AG20443 (cell line): Measurements from ENCODE around the gene GABRB3.
"Not testable (repeated sequence)": the region's sequence is repeated elsewhere in the genome, so short reads cannot be mapped to it uniquely, and the experiment has no call there.

Experiments used
- DNase-seq: peaks from one replicate; pipeline ENCODE4 v3.0.0; 2012; ENCODE audit warnings: low spot score, mixed read lengths

Gene GABRB3

GRCh38 chr15:26736502-26737248, 36.2 kb downstream of the GABRB3 start:
- no peak for DNase-seq

DNA sequence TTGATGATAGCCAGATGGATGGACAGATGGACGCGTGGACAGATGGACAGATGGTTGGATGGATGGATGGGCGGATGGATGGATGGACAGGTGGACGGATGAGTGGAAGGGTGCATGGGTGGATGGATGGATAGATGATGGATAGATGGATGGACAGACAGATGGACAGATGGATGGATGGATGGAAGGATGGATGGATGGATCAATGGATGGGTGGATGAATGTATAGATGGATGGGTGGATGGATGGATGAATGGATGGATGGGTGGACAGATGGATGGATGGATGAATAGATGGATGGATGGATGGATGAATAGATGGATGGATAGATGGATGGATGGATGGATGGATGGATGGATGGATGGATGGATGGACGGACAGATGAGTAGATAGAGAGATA, 40.9 kb downstream of the GABRB3 start:
- no peak for DNase-seq

GRCh38 chr15:26729581-26729980, 43.3 kb downstream of the GABRB3 start:
- DNase-seq, result no peak

GRCh38 chr15:26729030-26729429, 43.8 kb downstream of the GABRB3 start:
- no peak for DNase-seq

- DNase-seq, result no peak
Measured at GRCh38 chr15:26724381-26725150, 48.3 kb downstream of the GABRB3 start.

GRCh38 chr15:26722621-26723160, 50.2 kb downstream of the GABRB3 start:
- DNase-seq, result no peak

GRCh38 chr15:26721232-26721967, 51.5 kb downstream of the GABRB3 start:
- DNase-seq, result no peak

GRCh38 chr15:26720546-26720945, 52.3 kb downstream of the GABRB3 start:
- DNase-seq, result no peak

- not testable (repeated sequence) for DNase-seq
Measured at GRCh38 chr15:26719866-26720265, 53.0 kb downstream of the GABRB3 start.

DNA sequence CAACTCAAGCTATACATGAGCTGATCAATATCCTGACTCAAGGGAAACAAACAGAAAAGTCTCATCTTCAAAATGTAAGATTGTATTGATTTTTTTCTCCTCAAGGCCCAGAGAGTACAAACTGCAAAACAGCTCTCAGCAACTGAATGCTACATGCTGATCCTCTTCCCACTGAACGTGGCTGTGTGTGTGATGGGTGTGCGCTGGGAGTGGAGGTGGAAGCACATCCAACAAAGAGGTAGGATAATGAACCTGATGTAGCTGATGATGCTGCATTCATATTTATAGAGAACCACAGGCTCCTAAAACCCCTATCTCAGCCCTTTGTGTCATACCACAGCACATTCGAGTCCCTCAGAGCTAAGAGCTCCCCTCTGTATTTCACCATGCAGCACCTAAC, 56.8 kb downstream of the GABRB3 start:
- DNase-seq, result no peak

- DNase-seq, result no peak
Measured at GRCh38 chr15:26713498-26713897, 59.4 kb downstream of the GABRB3 start.

- no peak for DNase-seq
Measured at GRCh38 chr15:26712335-26712734, 60.5 kb downstream of the GABRB3 start.

DNA sequence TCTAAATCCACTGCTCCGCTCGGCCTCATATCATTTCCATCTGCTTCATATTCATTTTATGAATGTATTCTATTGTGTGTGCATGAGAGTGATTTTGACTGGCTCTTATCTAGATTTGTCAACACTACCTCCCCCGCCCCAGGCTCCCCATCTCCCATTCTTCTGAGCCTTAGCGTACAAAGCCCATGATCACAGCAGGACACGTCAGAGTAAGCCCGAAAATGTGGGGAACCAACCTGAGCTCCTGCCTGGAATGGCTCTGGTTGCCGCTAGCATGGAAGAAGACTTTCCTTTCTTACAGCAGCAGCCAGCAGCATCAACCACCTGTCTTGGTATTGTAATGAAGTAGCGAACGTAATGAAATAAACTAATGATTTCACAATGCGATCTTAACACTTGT, 61.4 kb downstream of the GABRB3 start:
- DNase-seq, result no peak

DNA sequence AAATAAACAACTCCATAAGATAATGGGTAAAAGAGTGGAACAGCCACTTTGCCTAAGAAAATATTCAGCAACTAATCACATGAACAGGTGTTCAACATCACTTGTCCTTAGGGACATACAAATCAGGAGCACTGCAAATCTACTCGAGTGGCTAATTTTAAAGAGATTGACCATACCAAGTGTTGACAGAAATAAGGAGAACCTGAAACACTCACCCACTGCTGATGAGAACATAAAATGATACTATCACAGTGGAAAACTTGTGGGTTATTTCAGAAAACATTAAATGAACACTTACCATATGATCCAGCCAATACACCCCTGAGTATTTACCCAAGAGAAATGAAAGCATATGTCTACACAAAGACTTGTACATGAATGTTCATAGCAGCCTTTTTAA, 70.5 kb downstream of the GABRB3 start:
- DNase-seq, result no peak

DNA sequence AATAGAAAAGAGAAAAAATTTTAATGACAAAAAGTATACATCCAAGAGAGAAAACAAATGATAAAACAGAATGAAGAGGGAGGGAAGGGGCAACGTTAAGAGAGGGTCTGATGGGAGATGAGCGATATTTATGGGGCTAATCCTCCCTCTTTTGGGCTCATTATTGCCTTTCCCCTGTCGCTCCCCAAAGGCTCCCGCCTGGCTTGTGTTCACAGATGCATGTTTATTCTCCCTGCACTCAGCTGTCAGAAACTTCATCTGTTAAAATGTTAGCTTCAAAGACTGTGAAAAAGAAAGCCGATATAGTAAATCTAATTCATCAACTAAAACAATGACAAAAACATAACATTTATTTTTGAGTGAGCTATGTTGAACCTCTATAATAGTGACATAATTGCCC, 74.3 kb downstream of the GABRB3 start:
- DNase-seq, result no peak

DNA sequence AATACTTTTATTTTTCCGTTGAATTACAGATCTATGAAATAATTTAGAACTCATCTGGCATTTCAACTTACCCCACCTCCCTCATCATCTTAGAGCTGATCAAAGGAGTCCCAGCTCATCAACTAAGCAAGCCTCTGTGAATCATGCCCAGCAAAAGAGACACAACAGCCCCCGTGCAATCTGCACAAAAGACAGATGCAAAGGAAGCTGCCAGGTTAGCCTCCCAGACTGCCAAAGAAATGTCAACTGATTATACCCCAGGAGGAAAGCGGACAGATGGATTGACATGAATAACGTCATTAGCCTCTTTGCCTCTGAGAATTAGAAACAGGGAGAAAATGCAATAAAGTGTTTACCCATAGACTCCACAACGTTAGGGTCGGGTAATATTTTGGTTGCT, 75.0 kb downstream of the GABRB3 start:
- DNase-seq, result no peak

- no peak for DNase-seq
Measured at GRCh38 chr15:26691249-26691648, 81.6 kb downstream of the GABRB3 start.

GRCh38 chr15:26690778-26691177, 82.1 kb downstream of the GABRB3 start:
- DNase-seq, result no peak

DNA sequence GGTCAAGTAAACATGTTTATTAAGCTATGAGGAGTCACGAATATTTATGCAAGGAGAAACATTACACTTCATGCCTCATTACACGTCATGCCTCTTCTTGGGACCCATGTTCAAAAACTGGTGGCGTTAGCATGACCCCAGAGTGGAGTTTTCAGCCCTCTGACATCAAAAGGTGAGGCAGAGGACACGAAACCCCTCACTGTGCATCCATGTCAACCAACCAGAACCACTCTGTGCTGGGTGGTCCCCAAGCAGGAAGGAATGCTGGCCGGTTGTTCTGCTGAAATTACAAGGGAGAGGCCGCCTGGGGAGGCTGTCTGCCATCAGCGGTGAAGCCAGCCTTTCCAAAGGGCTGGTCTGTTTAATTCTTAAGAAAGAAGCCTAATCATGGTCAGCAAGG, 83.4 kb downstream of the GABRB3 start:
- no peak for DNase-seq

- no peak for DNase-seq
Measured at GRCh38 chr15:26686547-26687187, 86.2 kb downstream of the GABRB3 start.

DNA sequence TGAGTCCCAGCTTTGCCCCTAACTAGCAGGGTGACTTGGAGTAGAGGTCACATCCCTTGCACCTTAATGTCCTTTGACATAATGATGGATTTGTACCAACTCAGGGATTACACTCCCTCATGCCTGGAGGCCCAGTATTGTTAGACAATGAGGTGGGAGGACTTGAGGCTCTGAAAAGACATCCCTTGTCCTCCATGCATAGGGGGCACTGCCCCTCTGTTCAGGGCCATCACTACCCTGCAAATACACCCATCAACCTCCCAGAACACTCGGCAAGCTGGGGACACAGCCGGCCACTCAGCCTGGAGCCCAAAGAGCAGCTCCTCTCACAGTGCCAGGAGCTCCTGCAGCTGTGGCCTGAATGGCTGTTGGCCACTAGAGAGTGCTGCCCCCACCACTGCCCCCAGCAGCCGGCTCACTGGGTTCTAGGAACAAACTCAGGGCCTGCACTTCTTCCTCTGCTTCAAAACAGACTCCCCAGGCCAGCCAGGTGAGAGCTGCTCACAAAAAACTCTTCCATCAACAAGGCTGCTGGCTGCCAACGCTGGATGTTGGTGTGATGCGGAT, 90.2 kb downstream of the GABRB3 start:
- DNase-seq, result no peak

- DNase-seq, result no peak
Measured at GRCh38 chr15:26679927-26680326, 92.9 kb downstream of the GABRB3 start.
